Stimulated activated naive CD4-positive, alpha-beta T cell treated with Interleukin-2 at 50 U/mL for 16 hours (primary cell): ENCODE results near the gene SCAF4.
"Not testable (repeated sequence)": the region's sequence is repeated elsewhere in the genome, so short reads cannot be mapped to it uniquely, and the experiment has no call there.

ENCODE experiments used
- DNase-seq: peaks from one replicate; lab custom pipeline; 2025; lab: John Stamatoyannopoulos, UW

SCAF4 gene, protein sequence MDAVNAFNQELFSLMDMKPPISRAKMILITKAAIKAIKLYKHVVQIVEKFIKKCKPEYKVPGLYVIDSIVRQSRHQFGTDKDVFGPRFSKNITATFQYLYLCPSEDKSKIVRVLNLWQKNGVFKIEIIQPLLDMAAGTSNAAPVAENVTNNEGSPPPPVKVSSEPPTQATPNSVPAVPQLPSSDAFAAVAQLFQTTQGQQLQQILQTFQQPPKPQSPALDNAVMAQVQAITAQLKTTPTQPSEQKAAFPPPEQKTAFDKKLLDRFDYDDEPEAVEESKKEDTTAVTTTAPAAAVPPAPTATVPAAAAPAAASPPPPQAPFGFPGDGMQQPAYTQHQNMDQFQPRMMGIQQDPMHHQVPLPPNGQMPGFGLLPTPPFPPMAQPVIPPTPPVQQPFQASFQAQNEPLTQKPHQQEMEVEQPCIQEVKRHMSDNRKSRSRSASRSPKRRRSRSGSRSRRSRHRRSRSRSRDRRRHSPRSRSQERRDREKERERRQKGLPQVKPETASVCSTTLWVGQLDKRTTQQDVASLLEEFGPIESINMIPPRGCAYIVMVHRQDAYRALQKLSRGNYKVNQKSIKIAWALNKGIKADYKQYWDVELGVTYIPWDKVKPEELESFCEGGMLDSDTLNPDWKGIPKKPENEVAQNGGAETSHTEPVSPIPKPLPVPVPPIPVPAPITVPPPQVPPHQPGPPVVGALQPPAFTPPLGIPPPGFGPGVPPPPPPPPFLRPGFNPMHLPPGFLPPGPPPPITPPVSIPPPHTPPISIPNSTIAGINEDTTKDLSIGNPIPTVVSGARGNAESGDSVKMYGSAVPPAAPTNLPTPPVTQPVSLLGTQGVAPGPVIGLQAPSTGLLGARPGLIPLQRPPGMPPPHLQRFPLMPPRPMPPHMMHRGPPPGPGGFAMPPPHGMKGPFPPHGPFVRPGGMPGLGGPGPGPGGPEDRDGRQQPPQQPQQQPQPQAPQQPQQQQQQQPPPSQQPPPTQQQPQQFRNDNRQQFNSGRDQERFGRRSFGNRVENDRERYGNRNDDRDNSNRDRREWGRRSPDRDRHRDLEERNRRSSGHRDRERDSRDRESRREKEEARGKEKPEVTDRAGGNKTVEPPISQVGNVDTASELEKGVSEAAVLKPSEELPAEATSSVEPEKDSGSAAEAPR

GRCh38 chr21:31731857-31732596 is at the start of gene SCAF4:
Gene SCAF4 (minus strand): TSS chr21:31732118. CDS start chr21:31731692, 426 bp downstream.
- DNase-seq = peak; percentile 81

DNA sequence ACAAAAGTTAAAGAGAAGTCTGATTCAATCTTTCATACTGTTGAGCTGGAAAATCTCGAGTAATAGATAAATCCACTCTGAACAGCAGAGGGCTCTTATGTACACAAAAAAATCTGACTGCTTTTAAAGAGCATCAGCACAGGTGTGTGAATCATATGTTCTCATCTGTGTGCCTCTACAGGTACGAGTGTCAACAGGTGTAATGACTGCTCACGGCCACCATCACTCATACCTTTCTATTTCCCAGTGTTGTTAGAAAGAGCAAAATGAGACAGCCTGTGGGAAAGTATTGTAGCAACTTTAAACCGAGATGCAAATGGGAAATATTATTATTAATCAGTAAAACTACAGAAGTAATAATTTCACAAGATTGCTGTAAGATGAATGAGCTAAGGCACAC is 49.0 kb upstream of the SCAF4 start:
- no peak for DNase-seq

GRCh38 chr21:31778546-31778945 is 46.6 kb upstream of the SCAF4 start:
- DNase-seq = no peak

DNA sequence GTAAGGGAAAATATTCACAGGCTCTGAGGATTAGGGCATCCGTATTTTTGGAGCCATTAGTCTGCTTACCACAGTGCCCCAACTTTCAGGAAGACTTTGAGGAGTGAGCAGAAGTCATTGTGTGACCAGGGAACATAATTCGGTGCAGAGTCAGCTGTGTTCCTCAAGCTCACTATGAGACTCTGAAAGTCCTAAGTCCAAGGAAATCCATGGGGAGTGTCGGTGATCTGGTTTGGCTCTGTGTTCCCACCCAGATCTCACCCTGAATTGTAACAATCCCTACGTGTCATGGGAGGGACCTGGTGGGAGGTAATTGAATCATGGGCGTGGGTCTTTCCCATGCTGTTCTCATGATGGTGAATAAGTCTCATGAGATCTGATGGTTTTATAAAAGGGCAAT is 45.9 kb upstream of the SCAF4 start:
- DNase-seq = no peak

- DNase-seq = no peak
Measured at GRCh38 chr21:31774031-31774430, 42.1 kb upstream of the SCAF4 start.

DNA sequence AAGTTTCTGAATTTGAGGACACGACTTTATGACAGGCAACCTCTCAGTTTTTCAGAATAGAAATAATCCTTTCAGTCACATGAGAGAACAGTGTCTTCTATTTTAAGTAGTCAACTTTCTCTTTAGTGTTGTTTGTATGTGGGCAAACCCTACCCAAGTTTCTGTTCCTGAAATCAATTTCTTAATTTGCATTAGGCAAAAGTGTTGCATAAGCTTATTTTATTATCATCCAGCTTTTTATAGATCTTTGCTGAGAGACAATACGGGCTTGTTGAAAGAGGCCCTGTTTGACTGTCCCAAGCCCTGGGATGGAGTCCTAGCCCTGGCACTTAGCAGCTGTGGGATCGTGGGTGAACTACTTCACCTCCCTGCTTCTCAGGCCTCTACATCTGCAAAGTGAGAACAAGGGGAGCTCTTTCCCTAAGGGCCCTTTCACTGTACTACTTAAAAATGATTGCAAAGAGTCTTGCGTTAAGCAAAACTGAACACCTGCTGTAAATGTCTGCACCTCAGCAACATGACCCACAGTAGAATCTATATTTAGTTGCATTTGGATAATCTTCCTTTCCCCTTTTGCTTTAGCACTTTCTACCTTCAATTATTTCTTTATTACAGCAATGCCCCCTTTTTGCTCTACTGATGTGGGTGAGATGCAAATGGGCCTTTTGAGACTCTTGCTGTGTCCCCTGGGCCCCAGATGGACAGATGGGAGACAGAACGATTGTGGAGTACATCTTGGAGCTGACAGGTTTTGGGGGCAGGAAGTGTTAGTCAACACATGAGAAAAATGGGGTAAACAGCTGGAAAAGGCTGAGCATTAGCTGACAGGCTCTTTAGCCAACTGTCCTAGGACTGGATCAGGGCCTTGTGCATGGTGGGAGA is 41.0 kb upstream of the SCAF4 start:
- DNase-seq = no peak

DNA sequence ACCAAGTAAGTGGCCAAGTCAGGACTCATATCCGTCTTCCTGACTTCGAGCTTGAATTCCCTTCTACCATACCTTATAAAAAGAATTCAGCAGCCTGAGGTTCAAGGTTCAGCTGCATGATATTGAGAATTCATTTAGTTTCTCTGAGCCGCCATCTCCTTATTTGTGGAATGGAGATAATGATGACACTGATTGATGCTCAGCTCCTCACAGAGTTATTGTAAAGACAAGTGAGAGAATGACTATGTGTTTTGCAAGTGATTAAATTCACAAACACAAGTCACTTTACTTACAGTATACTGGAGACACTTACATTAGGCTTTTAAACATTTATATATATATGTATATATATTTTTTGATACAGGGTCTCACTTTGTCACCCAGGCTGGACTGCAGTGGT is 39.8 kb upstream of the SCAF4 start:
- DNase-seq = no peak

- no peak for DNase-seq
Measured at GRCh38 chr21:31768710-31769109, 36.8 kb upstream of the SCAF4 start.

DNA sequence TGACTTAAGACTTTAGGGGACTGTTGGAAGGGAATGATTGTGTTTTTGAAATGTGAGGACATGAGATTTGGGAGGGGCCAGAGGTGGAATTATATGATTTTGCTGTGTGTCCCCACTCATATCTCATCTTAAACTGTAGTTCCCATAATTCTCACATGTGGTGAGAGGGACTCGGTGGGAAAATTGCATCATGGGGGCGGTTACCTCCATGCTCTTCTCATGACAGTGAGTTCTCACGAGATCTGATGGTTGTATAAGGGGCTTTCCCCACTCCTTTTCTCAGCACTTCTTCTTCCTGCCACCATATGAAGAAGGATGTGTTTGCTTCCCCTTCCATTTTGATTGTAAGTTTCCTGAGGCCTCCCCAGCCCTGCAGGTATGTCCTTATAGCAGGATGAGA is 35.0 kb upstream of the SCAF4 start:
- no peak for DNase-seq

GRCh38 chr21:31765850-31766249 is 33.9 kb upstream of the SCAF4 start:
- DNase-seq = not testable (repeated sequence)

DNA sequence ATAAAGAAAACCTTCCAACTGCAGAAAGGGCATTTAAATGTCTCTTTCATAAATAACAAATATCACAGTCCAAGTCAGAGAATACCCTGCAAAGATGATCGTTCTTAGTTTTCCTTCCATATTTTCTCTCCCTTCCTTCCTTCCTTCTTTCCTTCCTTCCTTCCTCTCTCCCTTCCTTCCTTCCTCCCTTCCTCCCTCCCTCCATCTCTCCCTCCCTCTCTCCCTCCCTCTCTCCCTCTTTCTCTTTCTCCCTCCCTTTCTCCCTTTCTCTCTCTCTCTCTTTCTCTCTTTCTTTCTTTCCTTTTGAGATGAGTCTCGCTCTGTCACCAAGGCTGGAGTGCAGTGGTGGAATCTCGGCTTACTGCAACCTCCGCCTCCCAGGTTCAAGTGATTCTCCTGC is 29.0 kb upstream of the SCAF4 start:
- DNase-seq = no peak

DNA sequence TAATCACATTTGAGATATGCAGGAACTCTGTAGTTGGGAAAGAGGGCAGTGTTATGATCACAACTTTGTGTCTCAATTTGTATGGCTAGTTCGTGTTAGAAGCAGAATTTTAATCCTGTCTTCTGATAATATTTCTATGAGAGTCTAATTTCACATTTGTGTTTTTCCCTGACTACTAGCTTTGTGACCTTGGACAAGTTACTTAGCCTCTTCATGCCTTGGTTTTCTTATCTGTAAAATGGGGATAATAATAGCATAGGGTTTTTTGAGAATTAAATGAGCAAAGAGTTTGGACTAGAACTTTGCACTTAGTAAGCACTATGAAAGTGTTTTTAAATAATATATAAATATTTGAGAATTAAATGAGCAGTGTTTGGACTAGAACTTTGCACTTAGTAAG is 24.9 kb upstream of the SCAF4 start:
- DNase-seq = no peak

- no peak for DNase-seq
Measured at GRCh38 chr21:31755027-31755426, 23.1 kb upstream of the SCAF4 start.

- DNase-seq = no peak
Measured at GRCh38 chr21:31754708-31754960, 22.7 kb upstream of the SCAF4 start.

DNA sequence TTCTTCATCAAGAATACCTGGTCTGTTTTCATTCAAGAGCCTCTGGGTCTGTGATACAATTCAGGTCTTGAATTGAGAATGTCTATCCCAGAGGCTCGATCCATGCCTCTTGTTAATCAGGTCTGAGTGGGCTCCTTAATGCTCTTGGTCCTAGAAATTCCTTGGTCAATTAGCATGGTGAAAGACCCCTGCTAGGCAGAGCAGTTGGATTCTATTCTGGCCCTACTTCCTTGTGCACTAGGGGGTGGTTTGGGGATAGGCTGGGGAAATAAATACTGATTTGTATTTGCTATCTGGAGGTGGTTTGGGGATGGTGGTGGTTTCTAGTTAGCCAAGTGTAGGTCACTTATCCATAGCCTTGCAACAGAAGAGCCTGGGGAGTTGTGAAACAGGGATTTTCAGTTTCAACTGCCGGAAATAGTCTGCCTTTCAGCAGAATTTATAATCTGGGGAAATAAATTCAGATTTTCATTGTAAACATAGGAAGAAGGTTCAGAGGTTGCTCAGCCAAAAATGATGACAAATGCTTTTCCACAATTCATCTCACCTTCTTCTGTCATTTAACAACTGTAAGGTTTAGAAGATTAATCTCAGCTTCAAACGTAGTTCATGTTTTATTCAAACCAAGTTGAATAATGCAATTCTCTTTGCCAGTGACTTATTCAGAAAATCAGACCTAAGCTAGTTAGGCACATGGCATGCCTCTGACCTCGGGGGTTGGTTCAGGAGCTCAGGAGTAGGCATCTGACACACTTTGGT is 22.2 kb upstream of the SCAF4 start:
- no peak for DNase-seq

DNA sequence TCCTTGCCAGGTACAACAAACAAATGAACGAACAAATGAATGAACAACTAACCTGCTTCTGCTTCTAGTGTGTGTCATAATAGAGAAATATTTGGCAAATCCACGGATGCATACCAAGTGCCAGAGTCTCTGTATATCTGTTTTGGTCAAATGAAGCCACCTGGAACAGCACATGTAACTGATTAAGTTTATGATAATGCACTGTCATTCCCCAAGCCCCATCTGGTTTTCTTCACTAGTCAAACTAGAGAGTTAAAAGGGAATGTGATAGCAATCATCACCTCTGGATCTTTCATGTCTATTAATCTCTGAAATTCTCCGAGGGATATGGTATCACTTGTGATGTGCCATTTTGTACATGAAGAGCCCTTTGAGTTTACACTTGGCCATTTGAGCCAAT is 21.0 kb upstream of the SCAF4 start:
- DNase-seq = no peak

DNA sequence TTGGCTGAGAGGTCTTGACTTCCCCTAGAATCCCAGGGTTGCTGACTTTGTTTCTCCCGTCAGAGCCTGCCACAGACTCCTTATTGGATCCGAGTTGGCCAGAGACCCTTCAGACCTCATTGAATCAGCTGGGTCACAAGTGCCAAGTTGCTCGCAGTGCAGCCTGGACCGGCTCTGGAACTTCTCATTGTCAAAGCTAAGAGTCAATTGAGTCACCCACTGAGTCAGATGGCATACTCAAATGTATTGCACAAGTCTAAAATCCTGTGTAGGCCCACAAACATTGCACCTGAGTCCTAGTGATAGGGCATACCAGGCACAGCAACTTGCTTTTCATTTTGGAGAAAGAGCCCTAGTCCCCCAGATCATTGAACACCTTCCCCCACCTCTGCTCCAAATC is 20.4 kb upstream of the SCAF4 start:
- no peak for DNase-seq

GRCh38 chr21:31750843-31751242 is 18.9 kb upstream of the SCAF4 start:
- no peak for DNase-seq

DNA sequence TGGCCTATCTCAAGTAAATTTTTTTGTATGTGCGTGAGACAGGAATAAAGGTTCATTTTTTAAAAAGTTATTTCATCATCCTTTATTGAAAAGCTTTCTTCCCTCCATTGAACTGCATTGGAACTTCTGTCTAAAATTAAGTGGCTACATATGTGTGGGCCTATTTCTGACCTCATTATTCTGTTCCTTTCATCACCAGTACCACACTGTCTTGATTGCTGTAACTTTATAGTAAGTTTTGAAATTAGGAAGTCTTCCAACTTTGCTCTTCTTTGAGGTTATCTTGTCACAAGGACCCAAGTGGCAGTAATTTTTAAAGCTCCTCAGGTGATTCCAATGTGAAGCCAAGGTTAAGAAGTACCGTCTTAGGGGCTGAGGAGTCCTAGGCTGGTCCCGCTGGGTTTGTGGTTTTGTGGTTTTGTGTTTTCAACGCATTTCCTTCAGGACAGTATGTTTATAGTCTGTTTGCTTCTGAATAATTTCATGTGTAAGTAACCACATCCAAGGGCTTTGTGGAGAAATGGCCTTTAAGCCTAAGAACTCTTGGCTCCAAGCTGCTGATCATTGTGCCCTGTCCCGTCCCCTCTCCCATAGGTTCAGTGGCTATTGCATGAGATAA is 12.4 kb upstream of the SCAF4 start:
- DNase-seq = no peak

GRCh38 chr21:31743712-31744111 is 11.8 kb upstream of the SCAF4 start:
- DNase-seq = no peak
